CD4-positive, alpha-beta T cell treated with Interleukin-1 beta for 1 hour (primary cell): Measurements from ENCODE around the gene OR8B12.

Experiments used
- DNase-seq, 2 donors: peaks; one replicate each; pipeline ENCODE4 v3.0.0-alpha.2; 2020 to 2022

Gene OR8B12, protein sequence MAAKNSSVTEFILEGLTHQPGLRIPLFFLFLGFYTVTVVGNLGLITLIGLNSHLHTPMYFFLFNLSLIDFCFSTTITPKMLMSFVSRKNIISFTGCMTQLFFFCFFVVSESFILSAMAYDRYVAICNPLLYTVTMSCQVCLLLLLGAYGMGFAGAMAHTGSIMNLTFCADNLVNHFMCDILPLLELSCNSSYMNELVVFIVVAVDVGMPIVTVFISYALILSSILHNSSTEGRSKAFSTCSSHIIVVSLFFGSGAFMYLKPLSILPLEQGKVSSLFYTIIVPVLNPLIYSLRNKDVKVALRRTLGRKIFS

DNA sequence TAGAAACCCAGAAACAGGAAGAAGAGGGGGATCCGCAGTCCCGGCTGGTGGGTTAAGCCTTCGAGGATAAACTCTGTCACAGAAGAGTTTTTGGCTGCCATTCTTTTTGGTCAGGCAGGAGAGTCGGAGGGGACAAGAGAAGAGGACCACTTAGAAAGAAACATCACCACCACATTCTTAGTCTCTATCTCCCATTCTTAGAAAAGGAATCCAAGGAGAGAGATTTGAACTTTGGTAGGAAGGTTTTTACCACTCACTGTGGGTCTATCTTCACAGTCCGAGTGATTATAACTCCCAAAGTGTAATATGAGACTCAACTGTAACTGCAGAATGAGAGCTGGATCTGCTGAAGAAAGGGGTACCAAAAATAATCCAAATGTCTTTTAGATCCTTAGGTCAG is at the start of gene OR8B12:
Gene OR8B12 (minus strand): TSS at position 101 of the 400 bp plus-strand sequence. CDS start 0 bp downstream, at position 101.
- DNase-seq, result no peak

- DNase-seq, result no peak
Measured at GRCh38 chr11:124592627-124593026, 49.2 kb upstream of the OR8B12 start.

GRCh38 chr11:124591430-124591829 is 48.0 kb upstream of the OR8B12 start:
- no peak for DNase-seq

- DNase-seq, result peak; percentile 31 to 33
Measured at GRCh38 chr11:124586238-124586860, 42.9 kb upstream of the OR8B12 start.

GRCh38 chr11:124584681-124585372 is 41.4 kb upstream of the OR8B12 start:
- DNase-seq, result no peak

DNA sequence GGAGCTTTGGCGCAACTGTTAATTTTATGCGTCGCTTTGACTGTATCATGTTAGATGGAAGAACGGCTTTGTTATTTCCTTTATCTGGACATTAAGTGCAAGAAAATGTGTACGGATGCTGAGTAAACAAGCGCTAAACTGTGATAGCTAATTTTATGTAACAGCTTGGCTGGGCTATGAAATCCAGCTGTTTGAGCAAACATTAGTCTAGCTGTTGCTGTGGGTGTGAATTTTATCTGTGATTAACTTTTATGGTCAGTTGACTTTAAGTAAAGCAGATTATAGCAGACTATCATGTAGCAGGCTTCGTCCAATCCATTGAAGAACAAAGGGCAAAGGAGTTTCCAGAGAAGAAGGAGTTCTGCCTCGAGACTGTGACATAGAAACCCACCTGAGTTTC is 40.3 kb upstream of the OR8B12 start:
- no peak for DNase-seq

DNA sequence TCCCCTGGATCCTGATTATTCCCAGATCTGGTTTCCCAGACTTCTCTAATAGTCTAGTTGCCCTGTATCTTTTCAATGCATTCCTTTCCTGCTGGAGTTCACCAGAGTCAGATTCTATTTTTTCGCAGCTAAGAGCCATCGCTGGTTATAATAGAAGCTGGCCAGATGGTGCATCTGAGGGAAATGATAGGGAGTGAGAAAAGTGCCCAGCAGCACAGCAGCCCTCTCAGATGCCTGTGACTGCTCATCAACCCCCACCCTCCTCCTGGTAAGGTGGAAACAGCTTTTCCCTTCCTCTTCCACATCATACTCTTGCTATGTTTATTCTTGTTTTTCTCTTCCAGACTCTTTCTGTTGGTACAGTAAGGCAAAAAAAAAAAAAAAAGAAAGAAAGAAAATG is 39.1 kb upstream of the OR8B12 start:
- DNase-seq, result no peak

DNA sequence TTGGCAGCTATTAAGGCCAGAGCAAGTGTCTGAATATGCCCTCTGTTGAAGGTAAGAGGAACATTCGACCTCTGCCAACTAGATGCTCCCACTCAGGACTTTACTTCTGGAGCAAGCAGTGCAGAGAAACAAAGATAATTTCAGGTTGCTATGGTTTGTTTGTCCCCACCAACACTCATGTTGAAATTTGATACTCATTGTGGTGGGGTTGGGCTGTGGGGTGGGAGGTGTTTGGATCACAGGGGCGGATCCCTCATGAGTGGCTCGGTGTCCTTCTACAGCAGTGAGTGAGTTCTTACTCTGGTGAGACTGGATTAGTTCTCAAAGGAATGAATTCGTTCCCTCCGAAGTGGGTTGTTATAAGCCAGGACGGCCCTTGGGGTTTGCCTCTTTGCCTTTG is 38.4 kb upstream of the OR8B12 start:
- DNase-seq, result no peak

GRCh38 chr11:124578761-124579160 is 35.3 kb upstream of the OR8B12 start:
- no peak for DNase-seq

- DNase-seq, result no peak
Measured at GRCh38 chr11:124577716-124578427, 34.4 kb upstream of the OR8B12 start.

GRCh38 chr11:124570160-124570559 is 26.7 kb upstream of the OR8B12 start:
- no peak for DNase-seq

- no peak for DNase-seq
Measured at GRCh38 chr11:124569697-124570096, 26.2 kb upstream of the OR8B12 start, which contains the start of gene OR8A1. TSS of gene OR8A1 (plus strand) at chr11:124569997. CDS start at chr11:124570120, 123 bp downstream.

DNA sequence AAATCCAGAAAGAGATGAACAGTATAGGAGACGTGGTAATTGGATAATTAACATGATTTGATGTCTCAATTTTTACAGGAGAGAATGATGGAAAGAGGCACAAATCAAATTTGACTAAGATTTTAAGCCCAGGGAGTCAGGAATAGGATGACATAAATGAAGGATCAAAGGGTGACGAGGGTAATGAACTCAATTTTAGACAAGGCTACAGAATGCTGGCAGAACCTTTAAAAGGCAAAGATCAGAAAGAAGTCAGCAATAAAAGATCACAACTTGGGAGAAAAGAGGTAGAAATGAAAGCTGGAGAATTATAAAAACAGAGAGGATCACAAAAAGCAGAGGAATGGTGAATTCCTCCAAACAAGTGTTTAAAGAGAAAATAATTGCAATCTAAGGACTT is 13.4 kb upstream of the OR8B12 start:
- DNase-seq, result no peak

GRCh38 chr11:124551987-124552386 is 8.5 kb upstream of the OR8B12 start:
- no peak for DNase-seq

- no peak for DNase-seq
Measured at GRCh38 chr11:124551189-124551588, 7.7 kb upstream of the OR8B12 start.

DNA sequence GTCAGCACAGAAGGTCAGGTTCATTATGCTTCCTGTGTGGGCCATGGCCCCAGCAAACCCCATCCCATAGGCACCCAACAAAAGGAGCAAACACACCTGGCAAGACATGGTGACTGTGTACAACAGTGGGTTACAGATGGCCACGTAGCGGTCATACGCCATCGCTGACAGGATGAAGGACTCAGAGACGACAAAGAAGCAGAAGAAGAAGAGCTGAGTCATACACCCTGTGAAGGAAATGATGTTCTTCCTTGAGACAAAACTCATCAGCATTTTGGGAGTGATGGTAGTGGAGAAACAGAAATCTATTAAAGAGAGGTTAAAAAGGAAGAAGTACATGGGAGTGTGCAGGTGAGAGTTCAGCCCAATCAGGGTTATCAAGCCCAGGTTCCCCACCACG is 309 bp downstream of the OR8B12 start:
- no peak for DNase-seq

DNA sequence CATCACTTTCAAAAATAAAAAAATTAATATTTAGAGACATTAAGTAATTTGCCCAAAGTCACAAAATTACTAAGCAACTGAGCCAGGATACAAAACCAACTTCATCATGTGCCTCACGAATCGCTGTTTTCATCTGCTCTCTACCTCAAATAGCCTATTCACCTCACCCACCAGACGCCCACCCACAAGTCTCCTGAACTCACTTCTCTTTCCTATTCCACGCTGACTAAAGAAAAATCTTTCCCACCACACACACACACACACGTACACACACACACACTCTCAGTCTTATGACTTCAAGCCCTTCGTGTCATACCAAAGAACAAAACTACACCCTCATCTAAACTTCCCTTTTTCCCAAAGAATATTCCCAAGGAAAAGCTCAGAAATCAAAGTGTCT is 2.2 kb downstream of the OR8B12 start:
- no peak for DNase-seq

DNA sequence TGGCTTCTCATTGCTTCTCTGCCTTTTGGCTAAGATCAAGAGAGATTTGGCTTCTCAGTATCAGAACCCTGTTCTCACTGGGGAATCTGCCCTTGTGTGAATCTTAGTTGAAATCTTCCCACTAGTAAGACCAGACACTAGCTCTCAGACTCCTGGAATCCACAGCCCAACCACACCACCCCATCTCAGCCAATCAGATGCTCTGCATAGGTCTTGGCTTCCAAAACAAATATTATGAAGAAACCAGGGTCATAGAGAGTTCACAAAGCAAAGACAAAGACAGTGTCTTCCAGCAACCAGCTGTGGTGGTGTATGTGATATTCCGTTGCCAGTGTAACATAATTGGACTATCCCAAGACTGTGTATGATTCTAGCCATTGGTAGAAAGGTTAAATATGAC is 5.4 kb downstream of the OR8B12 start:
- DNase-seq, result no peak

DNA sequence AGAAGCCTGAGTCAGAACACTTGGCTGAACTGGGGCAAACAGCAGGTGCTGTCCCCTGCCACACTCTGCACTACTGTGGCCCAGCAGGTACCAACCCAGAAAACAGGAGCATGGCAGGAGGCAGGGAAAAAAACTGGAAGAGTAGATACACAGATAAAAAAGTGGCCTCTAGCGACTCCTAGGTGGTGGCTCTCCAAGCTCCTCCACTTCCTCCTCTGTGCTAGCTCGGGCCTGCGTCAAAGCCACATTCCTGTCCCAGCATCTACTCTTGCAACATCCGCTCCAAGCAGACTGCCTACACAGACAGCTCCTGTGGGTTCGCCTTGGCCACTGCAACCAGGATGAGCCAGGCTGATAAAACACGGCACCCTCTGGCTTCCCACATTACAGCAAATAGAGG is 6.9 kb downstream of the OR8B12 start:
- peak in 1 of 2 donors; percentile 17 for DNase-seq

- no peak for DNase-seq
Measured at GRCh38 chr11:124535552-124536232, 7.8 kb downstream of the OR8B12 start.

DNA sequence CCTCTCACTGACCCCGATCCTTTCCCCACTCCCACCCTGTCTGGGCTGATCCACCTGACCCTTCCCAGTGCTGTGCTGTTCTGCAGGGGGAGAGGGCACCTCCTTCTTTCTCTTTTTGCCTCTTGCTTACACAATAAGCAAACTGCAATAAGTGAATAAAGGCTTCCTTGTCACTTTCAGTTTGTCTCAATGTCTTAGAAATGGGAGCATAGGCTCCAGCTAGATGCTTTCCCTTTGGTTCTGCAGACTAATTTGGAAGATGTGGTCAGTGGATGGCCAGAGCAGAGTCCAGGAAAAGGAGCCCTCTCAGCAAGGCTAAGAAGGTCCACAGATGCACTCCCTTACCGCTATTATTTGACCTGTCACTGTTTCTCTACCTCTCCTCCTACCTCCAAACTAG is 9.4 kb downstream of the OR8B12 start:
- DNase-seq, result no peak

DNA sequence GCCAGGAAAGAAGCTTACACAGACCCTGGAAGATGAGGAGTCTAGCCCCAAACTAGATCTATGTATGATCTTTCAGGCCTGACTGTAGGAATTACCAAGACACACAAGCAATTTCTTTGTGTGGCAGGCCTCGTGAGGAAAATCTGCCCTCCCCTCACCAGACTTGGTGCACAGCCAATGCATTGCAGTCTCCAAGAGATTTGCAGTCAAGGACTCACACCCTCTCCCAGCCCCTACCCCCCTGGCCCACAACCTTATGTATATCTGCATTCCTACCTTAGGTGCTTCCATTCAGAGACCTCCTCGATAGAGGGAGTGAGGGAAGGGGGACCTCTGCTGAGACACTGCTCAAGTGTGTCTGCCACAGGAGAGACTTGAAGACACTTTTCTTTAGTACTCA is 9.8 kb downstream of the OR8B12 start:
- DNase-seq, result no peak

DNA sequence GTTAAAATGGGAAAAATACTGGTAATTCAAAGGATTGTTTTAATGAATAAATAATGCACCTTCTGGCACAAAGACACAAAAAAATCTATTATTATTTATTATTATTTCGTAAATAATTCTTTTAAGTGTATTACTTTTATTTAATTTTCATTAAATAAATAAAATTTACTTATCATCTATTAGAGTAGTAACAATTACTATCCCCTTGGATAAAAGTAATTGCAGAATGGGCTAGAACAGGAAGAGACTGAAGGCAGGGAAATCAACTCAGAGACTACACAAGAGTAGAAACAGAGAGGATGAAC is 23.0 kb downstream of the OR8B12 start:
- DNase-seq, result no peak
